Activated naive CD4-positive, alpha-beta T cell treated with anti-CD3 and anti-CD28 coated beads, Interleukin-2, amount 50 U/mL, for 72 hours (primary cell): ENCODE data around the gene PDS5A. TPM values are rescaled to one million over a fixed set of nuclear protein-coding genes. Genes with fewer than 3 reads are reported as not detected.
"Not testable (repeated sequence)": the region's sequence is repeated elsewhere in the genome, so short reads cannot be mapped to it uniquely, and the experiment has no call there.

ENCODE experiments used
- ATAC-seq, 2 donors: fragments of 150-1000 bp; cut with Tn5 transposase; 2 replicates each; pipeline ENCODE4 v1.10.0; 2021; ENCODE audit warnings: mild to moderate bottlenecking in 2 of 2, moderate library complexity in 2 of 2
- DNase-seq, 2 donors: peaks; one replicate each; pipeline ENCODE4 v3.0.0; 2021 to 2022; ENCODE audit warnings: low spot score in 2 of 2
- H3K27ac Mint-ChIP-seq, 2 donors: one replicate each; pipeline ENCODE4 v1.8.0; 2022; ENCODE audit warnings: mild to moderate bottlenecking in 2 of 2, mixed read lengths in 2 of 2
- H3K36me3 Mint-ChIP-seq, 2 donors: one replicate each; pipeline ENCODE4 v1.8.0; 2022; ENCODE audit warnings: mixed read lengths in 2 of 2
- H3K9me3 Mint-ChIP-seq, 2 donors: one replicate each; pipeline ENCODE4 v1.8.0; 2022; ENCODE audit warnings: mixed read lengths in 2 of 2
- total RNA-seq, 2 donors: library from RNA; stranded (reverse); gene quantifications; one replicate each; pipeline ENCODE4 v1.2.3, GENCODE V29; 2022

The PDS5A gene
- total RNA-seq, 2 donors from 2014 or later, result 95.7 to 105 TPM

GRCh38 chr4:39976141-39976944 is 1.4 kb downstream of the PDS5A start:
- H3K36me3 Mint-ChIP-seq, result peaks cover 15 to 33% of the 10 kb centered on the region in 2 donors
- DNase-seq (peak; percentile 68 to 79), ATAC-seq (peak; percentile 36 to 42)
- no peaks in the 10 kb centered on the region for H3K9me3 Mint-ChIP-seq
- peak overlapping the region; percentile 93 to 96 for H3K27ac Mint-ChIP-seq

GRCh38 chr4:39975488-39976089 is 2.1 kb downstream of the PDS5A start:
- DNase-seq, result no peak
- no peak for ATAC-seq
- peaks cover 15 to 33% of the 10 kb centered on the region in 2 donors for H3K36me3 Mint-ChIP-seq
- H3K9me3 Mint-ChIP-seq, result no peaks in the 10 kb centered on the region
- peak overlapping the region; percentile 79 to 93 for H3K27ac Mint-ChIP-seq

- DNase-seq, H3K9me3 Mint-ChIP-seq, ATAC-seq: not testable (repeated sequence)
- Mint-ChIP-seq H3K36me3 (peaks cover 15 to 33% of the 10 kb centered on the region in 2 donors), H3K27ac (peak overlapping the region; percentile 23 to 70)
These were observed 4.7 kb downstream of the PDS5A start for GRCh38 chr4:39973052-39973451.

GRCh38 chr4:39970671-39971640 is 6.8 kb downstream of the PDS5A start:
- DNase-seq, result no peak
- Mint-ChIP-seq H3K9me3 (no peaks in the 10 kb centered on the region), H3K27ac (peak overlapping the region; percentile 60 to 86), H3K36me3 (peaks cover 9 to 31% of the 10 kb centered on the region in 2 donors)
- no peak for ATAC-seq

GRCh38 chr4:39963656-39964055 is 14.1 kb downstream of the PDS5A start:
- H3K9me3 Mint-ChIP-seq, result no peaks in the 10 kb centered on the region
- H3K27ac Mint-ChIP-seq, result peak overlapping the region in 1 of 2 donors; percentile 1
- DNase-seq (no peak), ATAC-seq (peak in 1 of 2 donors; percentile 22)
- peaks cover 0 to 9% of the 10 kb centered on the region in 2 donors for H3K36me3 Mint-ChIP-seq

GRCh38 chr4:39961311-39961877 is 16.3 kb downstream of the PDS5A start:
- H3K27ac Mint-ChIP-seq, result no peak overlapping the region
- peaks cover 0 to 10% of the 10 kb centered on the region in 2 donors for H3K36me3 Mint-ChIP-seq
- DNase-seq, result no peak
- H3K9me3 Mint-ChIP-seq, result no peaks in the 10 kb centered on the region
- ATAC-seq, result no peak

GRCh38 chr4:39950861-39951481 is 26.7 kb downstream of the PDS5A start:
- ATAC-seq (no peak), DNase-seq (no peak)
- peaks cover 0 to 5% of the 10 kb centered on the region in 2 donors for H3K36me3 Mint-ChIP-seq
- no peaks in the 10 kb centered on the region for H3K9me3 Mint-ChIP-seq
- no peak overlapping the region for H3K27ac Mint-ChIP-seq

GRCh38 chr4:39947963-39948362 is 29.7 kb downstream of the PDS5A start:
- no peak for DNase-seq
- no peaks in the 10 kb centered on the region for H3K9me3 Mint-ChIP-seq
- H3K36me3 Mint-ChIP-seq, result peaks cover 0 to 6% of the 10 kb centered on the region in 2 donors
- no peak for ATAC-seq
- H3K27ac Mint-ChIP-seq, result no peak overlapping the region

- no peak for ATAC-seq
- peak overlapping the region in 1 of 2 donors; percentile 46 for H3K27ac Mint-ChIP-seq
These were observed 30.3 kb downstream of the PDS5A start for GRCh38 chr4:39947417-39947816.

GRCh38 chr4:39944245-39944644 is 33.5 kb downstream of the PDS5A start:
- not testable (repeated sequence) for H3K36me3 Mint-ChIP-seq, H3K9me3 Mint-ChIP-seq, H3K27ac Mint-ChIP-seq, DNase-seq
- ATAC-seq, result peak in 1 of 2 donors; percentile 24

More at GRCh38 chr4:39947417-39947816, 30.3 kb downstream of the PDS5A start:
- Mint-ChIP-seq H3K36me3 (peaks cover 0 to 6% of the 10 kb centered on the region in 2 donors), H3K9me3 (no peaks in the 10 kb centered on the region)
- no peak for DNase-seq

GRCh38 chr4:39942507-39942906 is 35.2 kb downstream of the PDS5A start:
- H3K9me3 Mint-ChIP-seq, result no peaks in the 10 kb centered on the region
- peaks cover 0 to 6% of the 10 kb centered on the region in 2 donors for H3K36me3 Mint-ChIP-seq
- no peak overlapping the region for H3K27ac Mint-ChIP-seq
- ATAC-seq (no peak), DNase-seq (no peak)

- DNase-seq (no peak), ATAC-seq (no peak)
- Mint-ChIP-seq H3K36me3 (peaks cover 0 to 11% of the 10 kb centered on the region in 2 donors), H3K9me3 (no peaks in the 10 kb centered on the region), H3K27ac (peak overlapping the region in 1 of 2 donors; percentile 32)
These were observed 36.0 kb downstream of the PDS5A start for GRCh38 chr4:39941682-39942217.

- ATAC-seq (peak; percentile 58 to 85), DNase-seq (no peak)
- peak overlapping the region; percentile 50 to 54 for H3K27ac Mint-ChIP-seq
- peaks cover 0 to 23% of the 10 kb centered on the region in 2 donors for H3K36me3 Mint-ChIP-seq
- H3K9me3 Mint-ChIP-seq, result no peaks in the 10 kb centered on the region
These were observed 39.9 kb downstream of the PDS5A start for GRCh38 chr4:39937683-39938268.

GRCh38 chr4:39936565-39937418 is 40.9 kb downstream of the PDS5A start:
- Mint-ChIP-seq H3K36me3 (peaks cover 0 to 23% of the 10 kb centered on the region in 2 donors), H3K9me3 (no peaks in the 10 kb centered on the region), H3K27ac (peak overlapping the region; percentile 76 to 83)
- DNase-seq, result no peak
- no peak for ATAC-seq
